RWPE2 (cell line): ENCODE results near the gene VRK1.

Experiments
- ATAC-seq: fragments of 200-7000 bp; cut with Tn5 transposase; 3 replicates; pipeline ENCODE4 v1.9.1; 2021; ENCODE audit warnings: low read depth
- DNase-seq: peaks from one replicate; pipeline ENCODE4 v3.0.0-alpha.2; 2020; ENCODE audit warnings: low spot score
- H3K27ac ChIP-seq: fragments of 450-650 bp; 2 replicates; pipeline ENCODE4 v1.5.1; 2017; ENCODE audit warnings: mild to moderate bottlenecking; ENCODE audit not compliant: poor library complexity, severe bottlenecking
- H3K27me3 ChIP-seq: fragments of 250-450 bp; sonication (Bioruptor Pico); 2 replicates; pipeline ENCODE4 v1.5.1; 2021; ENCODE audit warnings: mild to moderate bottlenecking, moderate library complexity; ENCODE audit not compliant: insufficient read depth, poor library complexity, severe bottlenecking
- H3K36me3 ChIP-seq: fragments of 250-450 bp; sonication (Bioruptor Pico); 2 replicates; pipeline ENCODE4 v1.5.1; 2020; ENCODE audit warnings: low read depth, mild to moderate bottlenecking, moderate library complexity
- H3K4me1 ChIP-seq: fragments of 250-450 bp; sonication (Bioruptor Pico); 2 replicates; pipeline ENCODE4 v1.5.1; 2021; ENCODE audit warnings: mild to moderate bottlenecking, moderate library complexity; ENCODE audit not compliant: insufficient read depth, poor library complexity, severe bottlenecking
- H3K4me3 ChIP-seq: fragments of 250-450 bp; sonication (Bioruptor Pico); 2 replicates; pipeline ENCODE4 v1.5.1; 2021; ENCODE audit warnings: mild to moderate bottlenecking, moderate library complexity; ENCODE audit not compliant: severe bottlenecking
- H3K9me3 ChIP-seq: fragments of 250-450 bp; sonication (Bioruptor Pico); 2 replicates; pipeline ENCODE4 v1.5.1; 2021; ENCODE audit warnings: mild to moderate bottlenecking, moderate library complexity; ENCODE audit not compliant: severe bottlenecking
- CTCF ChIP-seq: fragments of 450-650 bp; IDR thresholded peaks from one replicate; pipeline ENCODE4 v1.5.1; 2017; ENCODE audit warnings: mild to moderate bottlenecking, moderate library complexity; ENCODE audit not compliant: poor library complexity, severe bottlenecking

VRK1 gene

GRCh38 chr14:96888158-96888557 lies 91.0 kb downstream of the VRK1 start:
- DNase-seq (no peak), ATAC-seq (no peak)
- H3K4me1 ChIP-seq, result no peaks in the 10 kb centered on the region
- H3K9me3 ChIP-seq, result no peaks in the 10 kb centered on the region
- no peak overlapping the region for H3K27ac ChIP-seq
- no peaks in the 10 kb centered on the region for H3K27me3 ChIP-seq
- TF ChIP-seq CTCF, result no peak
- peaks cover 12% of the 10 kb centered on the region for H3K36me3 ChIP-seq
- no peak overlapping the region for H3K4me3 ChIP-seq

- no peak overlapping the region for H3K4me3 ChIP-seq
- peaks cover 12% of the 10 kb centered on the region for H3K36me3 ChIP-seq
- H3K27me3 ChIP-seq, result no peaks in the 10 kb centered on the region
- DNase-seq (no peak), ATAC-seq (0 out of 3 replicates have a peak, but pooled peaks have one; percentile 23)
- no peaks in the 10 kb centered on the region for H3K4me1 ChIP-seq
- no peak for TF ChIP-seq CTCF
- H3K27ac ChIP-seq, result no peak overlapping the region
- no peaks in the 10 kb centered on the region for H3K9me3 ChIP-seq
Measured at GRCh38 chr14:96888593-96888992, 91.4 kb downstream of the VRK1 start.

GRCh38 chr14:96889091-96889490 lies 91.9 kb downstream of the VRK1 start:
- DNase-seq, result no peak
- Histone ChIP-seq H3K27ac (no peak overlapping the region), H3K4me1 (no peaks in the 10 kb centered on the region), H3K36me3 (peaks cover 12% of the 10 kb centered on the region), H3K27me3 (no peaks in the 10 kb centered on the region), H3K9me3 (no peaks in the 10 kb centered on the region), H3K4me3 (no peak overlapping the region)
- ATAC-seq, result no peak
- TF ChIP-seq CTCF, result no peak

GRCh38 chr14:96893966-96894622 lies 96.9 kb downstream of the VRK1 start:
- no peak overlapping the region for H3K27ac ChIP-seq
- DNase-seq (no peak), ATAC-seq (no peak; the same call in 2 of the 3 replicates)
- H3K4me3 ChIP-seq, result no peak overlapping the region
- TF ChIP-seq CTCF, result no peak
- H3K36me3 ChIP-seq, result no peaks in the 10 kb centered on the region
- no peaks in the 10 kb centered on the region for H3K9me3 ChIP-seq
- H3K4me1 ChIP-seq, result no peaks in the 10 kb centered on the region
- no peaks in the 10 kb centered on the region for H3K27me3 ChIP-seq

- ATAC-seq (no peak), DNase-seq (no peak)
Measured at GRCh38 chr14:96894966-96895365, 97.8 kb downstream of the VRK1 start.

More at GRCh38 chr14:96894966-96895365, 97.8 kb downstream of the VRK1 start:
- H3K27ac ChIP-seq, result no peak overlapping the region
- H3K36me3 ChIP-seq, result no peaks in the 10 kb centered on the region
- TF ChIP-seq CTCF, result no peak
- H3K4me3 ChIP-seq, result no peak overlapping the region
- H3K9me3 ChIP-seq, result no peaks in the 10 kb centered on the region
- no peaks in the 10 kb centered on the region for H3K4me1 ChIP-seq
- no peaks in the 10 kb centered on the region for H3K27me3 ChIP-seq
